Chondrocyte (in vitro differentiated cells): Measurements from ENCODE around the gene FSD1. TPM values are rescaled to one million over a fixed set of nuclear protein-coding genes. Genes with fewer than 3 reads are reported as not detected.

ENCODE experiments used
- DNase-seq: peaks from one replicate; pipeline ENCODE4 v3.0.0; 2021; ENCODE audit warnings: mixed read lengths, low spot score
- H3K27ac Mint-ChIP-seq: one replicate; pipeline ENCODE4 v1.8.0; 2021; ENCODE audit warnings: mild to moderate bottlenecking, moderate library complexity, mixed read lengths; ENCODE audit not compliant: unreplicated experiment
- H3K27me3 Mint-ChIP-seq: 2 replicates; pipeline ENCODE4 v1.8.0; 2021; ENCODE audit warnings: low read depth, mixed read lengths
- H3K36me3 Mint-ChIP-seq: 2 replicates; pipeline ENCODE4 v1.8.0; 2021; ENCODE audit warnings: low read depth, mixed read lengths
- H3K4me1 Mint-ChIP-seq: 2 replicates; pipeline ENCODE4 v1.8.0; 2021; ENCODE audit warnings: low read depth, mild to moderate bottlenecking, mixed read lengths
- H3K4me3 Mint-ChIP-seq: one replicate; pipeline ENCODE4 v1.8.0; 2021; ENCODE audit warnings: mild to moderate bottlenecking, moderate library complexity, mixed read lengths; ENCODE audit not compliant: unreplicated experiment
- H3K9me3 Mint-ChIP-seq: 2 replicates; pipeline ENCODE4 v1.8.0; 2021; ENCODE audit warnings: low read depth, mixed read lengths
- total RNA-seq: library from RNA; stranded (reverse); gene quantifications from 3 replicates; pipeline ENCODE4 v1.2.1, GENCODE V29; 2021
- TF ChIP-seq, protein P1 (sequence below): fragments of 200-600 bp; sonication (generic); IDR thresholded peaks from 2 replicates; pipeline ENCODE4 v1.5.0; 2021; ENCODE audit warnings: antibody characterized with exemption, mild to moderate bottlenecking, moderate library complexity

FSD1 gene
- total RNA-seq, 1 donor from 2014 or later = 11.6 TPM

DNA sequence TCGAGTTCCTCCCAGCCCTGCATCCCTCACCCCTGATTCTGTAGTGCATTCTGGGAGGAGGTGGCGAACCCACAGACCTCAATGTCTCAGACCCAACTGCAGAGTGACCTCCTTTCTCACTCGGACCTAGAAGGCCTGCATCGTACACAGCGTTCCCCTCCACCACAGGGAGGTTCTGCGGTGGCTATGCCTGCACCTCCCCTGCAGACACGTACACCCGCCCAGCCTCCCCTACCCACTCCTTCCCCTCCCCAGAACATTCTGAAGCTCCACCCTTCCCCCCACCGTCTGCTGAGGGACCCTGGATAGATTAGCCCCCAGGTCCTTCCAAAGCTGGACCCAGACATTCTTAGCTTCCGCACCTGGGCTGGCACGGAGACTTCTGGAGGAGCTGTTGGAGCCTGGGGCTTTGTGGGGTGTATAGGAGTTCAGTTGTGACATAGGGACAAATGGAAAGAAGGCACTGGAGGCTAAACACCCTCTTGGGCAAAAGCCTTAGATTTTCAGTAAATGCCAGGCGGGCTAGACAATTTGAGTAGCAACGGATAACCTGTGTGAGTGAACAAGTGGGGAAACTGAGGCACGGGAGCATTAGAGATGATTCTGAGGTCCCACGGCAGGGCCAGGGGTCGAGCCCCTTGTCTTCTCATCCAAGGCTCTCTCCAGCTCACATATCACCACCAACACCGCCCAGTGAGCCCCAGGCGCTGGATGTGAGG is 420 bp upstream of the FSD1 start:
- H3K27ac Mint-ChIP-seq = no peak overlapping the region
- H3K4me1 Mint-ChIP-seq = peaks cover 2% of the 10 kb centered on the region
- peaks cover 2% of the 10 kb centered on the region for H3K36me3 Mint-ChIP-seq
- H3K27me3 Mint-ChIP-seq = no peaks in the 10 kb centered on the region
- no peaks in the 10 kb centered on the region for H3K9me3 Mint-ChIP-seq
- no peak for DNase-seq
- TF ChIP-seq, protein P1, sequence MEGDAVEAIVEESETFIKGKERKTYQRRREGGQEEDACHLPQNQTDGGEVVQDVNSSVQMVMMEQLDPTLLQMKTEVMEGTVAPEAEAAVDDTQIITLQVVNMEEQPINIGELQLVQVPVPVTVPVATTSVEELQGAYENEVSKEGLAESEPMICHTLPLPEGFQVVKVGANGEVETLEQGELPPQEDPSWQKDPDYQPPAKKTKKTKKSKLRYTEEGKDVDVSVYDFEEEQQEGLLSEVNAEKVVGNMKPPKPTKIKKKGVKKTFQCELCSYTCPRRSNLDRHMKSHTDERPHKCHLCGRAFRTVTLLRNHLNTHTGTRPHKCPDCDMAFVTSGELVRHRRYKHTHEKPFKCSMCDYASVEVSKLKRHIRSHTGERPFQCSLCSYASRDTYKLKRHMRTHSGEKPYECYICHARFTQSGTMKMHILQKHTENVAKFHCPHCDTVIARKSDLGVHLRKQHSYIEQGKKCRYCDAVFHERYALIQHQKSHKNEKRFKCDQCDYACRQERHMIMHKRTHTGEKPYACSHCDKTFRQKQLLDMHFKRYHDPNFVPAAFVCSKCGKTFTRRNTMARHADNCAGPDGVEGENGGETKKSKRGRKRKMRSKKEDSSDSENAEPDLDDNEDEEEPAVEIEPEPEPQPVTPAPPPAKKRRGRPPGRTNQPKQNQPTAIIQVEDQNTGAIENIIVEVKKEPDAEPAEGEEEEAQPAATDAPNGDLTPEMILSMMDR = no peak
- peak overlapping the region; percentile 53 for H3K4me3 Mint-ChIP-seq

GRCh38 chr19:4305257-4305612 is 837 bp downstream of the FSD1 start:
- TF ChIP-seq, protein P1 = no peak
- H3K9me3 Mint-ChIP-seq = no peaks in the 10 kb centered on the region
- peaks cover 2% of the 10 kb centered on the region for H3K36me3 Mint-ChIP-seq
- no peak for DNase-seq
- H3K4me3 Mint-ChIP-seq = peak overlapping the region; percentile 62
- no peaks in the 10 kb centered on the region for H3K27me3 Mint-ChIP-seq
- H3K4me1 Mint-ChIP-seq = peaks cover 2% of the 10 kb centered on the region
- no peak overlapping the region for H3K27ac Mint-ChIP-seq

DNA sequence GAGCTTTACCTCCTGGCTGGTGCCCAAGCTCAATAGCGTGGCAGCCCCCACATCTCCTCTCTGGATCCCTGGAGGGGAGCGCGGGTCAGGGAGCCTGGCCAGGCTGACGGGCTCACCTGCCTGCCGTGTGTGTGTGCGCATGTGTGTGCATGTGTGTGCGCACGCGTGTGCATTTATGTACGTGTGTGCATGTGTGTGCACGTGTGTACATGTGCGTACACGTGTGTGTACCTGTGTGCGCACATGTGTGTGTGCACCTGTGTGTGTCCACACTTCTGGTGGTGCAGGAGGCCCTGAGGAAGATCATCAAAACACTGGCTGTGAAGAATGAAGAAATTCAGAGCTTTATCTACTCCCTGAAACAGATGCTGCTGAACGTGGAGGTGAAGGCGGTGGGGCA is 1.3 kb downstream of the FSD1 start:
- Mint-ChIP-seq H3K9me3 (no peaks in the 10 kb centered on the region), H3K36me3 (peaks cover 2% of the 10 kb centered on the region), H3K4me3 (peak overlapping the region; percentile 62), H3K27me3 (no peaks in the 10 kb centered on the region), H3K27ac (no peak overlapping the region), H3K4me1 (peaks cover 2% of the 10 kb centered on the region)
- TF ChIP-seq, protein P1 = no peak
- no peak for DNase-seq

- H3K9me3 Mint-ChIP-seq = no peaks in the 10 kb centered on the region
- H3K36me3 Mint-ChIP-seq = peaks cover 2% of the 10 kb centered on the region
- H3K27me3 Mint-ChIP-seq = no peaks in the 10 kb centered on the region
- H3K27ac Mint-ChIP-seq = no peak overlapping the region
- no peak for DNase-seq
- TF ChIP-seq, protein P1 = no peak
- H3K4me3 Mint-ChIP-seq = no peak overlapping the region
- no peaks in the 10 kb centered on the region for H3K4me1 Mint-ChIP-seq
Measured at GRCh38 chr19:4310247-4311121, 6.1 kb downstream of the FSD1 start.

DNA sequence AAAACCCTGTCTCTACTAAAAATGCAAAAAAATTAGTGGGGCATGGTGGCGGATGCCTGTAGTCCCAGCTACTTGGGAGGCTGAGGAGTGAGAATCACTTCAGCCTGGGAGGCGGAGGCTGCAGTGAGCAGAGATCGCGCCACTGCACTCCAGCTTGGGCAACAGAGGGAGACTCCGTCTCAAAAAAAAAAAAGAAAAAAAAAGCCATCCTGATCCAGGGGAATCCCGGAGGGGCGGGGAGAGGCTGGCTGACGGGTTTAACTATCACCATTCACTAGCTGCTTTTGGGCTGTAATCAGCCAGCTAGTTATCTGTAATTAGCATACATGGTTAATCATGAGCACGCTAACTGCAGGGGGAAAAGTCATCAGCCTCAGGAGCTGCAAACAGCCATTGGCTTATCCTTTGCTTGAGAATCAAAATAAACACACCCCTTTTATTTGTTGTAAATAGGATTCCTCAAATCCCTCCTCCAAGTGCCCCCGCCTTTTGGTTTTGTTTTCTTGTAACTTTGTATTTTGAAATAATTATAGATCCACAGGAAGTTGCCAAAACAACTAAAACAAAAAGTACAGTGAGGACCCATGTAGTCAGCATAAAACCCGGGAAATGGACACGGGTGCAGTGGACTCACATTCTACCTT is 9.6 kb downstream of the FSD1 start:
- no peaks in the 10 kb centered on the region for H3K27me3 Mint-ChIP-seq
- peaks cover 7% of the 10 kb centered on the region for H3K36me3 Mint-ChIP-seq
- no peak overlapping the region for H3K27ac Mint-ChIP-seq
- DNase-seq = no peak
- H3K9me3 Mint-ChIP-seq = no peaks in the 10 kb centered on the region
- H3K4me1 Mint-ChIP-seq = no peaks in the 10 kb centered on the region
- TF ChIP-seq, protein P1 = no peak
- no peak overlapping the region for H3K4me3 Mint-ChIP-seq
